Measurements from ENCODE around the gene SERPINH1.

SERPINH1 gene

GRCh38 chr11:75561426-75562047 is 516 bp upstream of the SERPINH1 start:
- TF ChIP-seq CTCF (IDR thresholded peaks at IDR 0.05): no peak

GRCh38 chr11:75562836-75563484 is 907 bp downstream of the SERPINH1 start:
- no peak for TF ChIP-seq CTCF (IDR thresholded peaks at IDR 0.05)

GRCh38 chr11:75563501-75563977 is 1.5 kb downstream of the SERPINH1 start:
- no peak for TF ChIP-seq CTCF (IDR thresholded peaks at IDR 0.05)

GRCh38 chr11:75563978-75564552 is 2.0 kb downstream of the SERPINH1 start:
- no peak for TF ChIP-seq CTCF (IDR thresholded peaks at IDR 0.05)

- no peak for TF ChIP-seq CTCF (IDR thresholded peaks at IDR 0.05)
Measured at GRCh38 chr11:75565221-75565814, 3.3 kb downstream of the SERPINH1 start.

- TF ChIP-seq CTCF (IDR thresholded peaks at IDR 0.05): no peak
Measured at GRCh38 chr11:75565916-75566762, 4.1 kb downstream of the SERPINH1 start.

- TF ChIP-seq CTCF (IDR thresholded peaks at IDR 0.05): no peak
Measured at GRCh38 chr11:75566763-75567279, 4.8 kb downstream of the SERPINH1 start.

Measured in LNCAP (cell line).